Erythroblast (primary cell): ENCODE data around the gene CAMSAP2.

ENCODE experiments used
- GATA1 ChIP-seq: IDR thresholded peaks from 2 replicates; pipeline ENCODE4 v1.6.1; 2011; ENCODE audit warnings: low read depth, mild to moderate bottlenecking, control low read depth, low read length, moderate library complexity
- POLR2A ChIP-seq: IDR thresholded peaks from 2 replicates; pipeline ENCODE4 v1.6.1; 2011; ENCODE audit warnings: mild to moderate bottlenecking, low read length

DNA sequence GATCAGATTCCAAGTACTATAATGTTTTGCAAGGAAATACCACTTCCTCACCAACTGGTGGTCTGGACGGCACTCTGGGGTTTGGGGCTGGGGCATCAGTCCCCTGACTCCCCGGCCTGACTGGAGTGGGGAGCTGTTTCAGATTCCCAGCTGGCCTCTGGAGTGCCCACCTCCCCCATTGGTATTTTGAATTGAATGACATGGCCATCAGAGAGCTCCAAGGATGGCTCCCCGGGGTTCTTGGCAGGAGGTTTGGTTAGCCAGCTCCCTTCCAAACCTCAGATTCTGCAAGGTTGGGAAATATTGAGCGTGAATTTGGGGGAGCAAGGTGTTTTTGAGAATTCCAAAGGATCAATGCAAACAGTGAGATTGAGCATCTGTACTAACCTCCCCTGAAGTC lies 153.9 kb downstream of the CAMSAP2 start:
- no peak for TF ChIP-seq POLR2A
- TF ChIP-seq GATA1: no peak
